GM21576 (cell line): ENCODE results near the gene ZRSR2.
A peak's percentile ranks its signal among the peaks of the same experiment; 100 is the strongest.
"Not testable (repeated sequence)": the region's sequence is repeated elsewhere in the genome, so short reads cannot be mapped to it uniquely, and the experiment has no call there.

Experiments
- ATAC-seq: cut with Tn5 transposase; IDR thresholded peaks from one replicate; pipeline ENCODE4 v1.9.1; 2021; ENCODE audit warnings: mild to moderate bottlenecking, moderate library complexity; ENCODE audit not compliant: unreplicated experiment

The ZRSR2 gene, protein sequence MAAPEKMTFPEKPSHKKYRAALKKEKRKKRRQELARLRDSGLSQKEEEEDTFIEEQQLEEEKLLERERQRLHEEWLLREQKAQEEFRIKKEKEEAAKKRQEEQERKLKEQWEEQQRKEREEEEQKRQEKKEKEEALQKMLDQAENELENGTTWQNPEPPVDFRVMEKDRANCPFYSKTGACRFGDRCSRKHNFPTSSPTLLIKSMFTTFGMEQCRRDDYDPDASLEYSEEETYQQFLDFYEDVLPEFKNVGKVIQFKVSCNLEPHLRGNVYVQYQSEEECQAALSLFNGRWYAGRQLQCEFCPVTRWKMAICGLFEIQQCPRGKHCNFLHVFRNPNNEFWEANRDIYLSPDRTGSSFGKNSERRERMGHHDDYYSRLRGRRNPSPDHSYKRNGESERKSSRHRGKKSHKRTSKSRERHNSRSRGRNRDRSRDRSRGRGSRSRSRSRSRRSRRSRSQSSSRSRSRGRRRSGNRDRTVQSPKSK

DNA sequence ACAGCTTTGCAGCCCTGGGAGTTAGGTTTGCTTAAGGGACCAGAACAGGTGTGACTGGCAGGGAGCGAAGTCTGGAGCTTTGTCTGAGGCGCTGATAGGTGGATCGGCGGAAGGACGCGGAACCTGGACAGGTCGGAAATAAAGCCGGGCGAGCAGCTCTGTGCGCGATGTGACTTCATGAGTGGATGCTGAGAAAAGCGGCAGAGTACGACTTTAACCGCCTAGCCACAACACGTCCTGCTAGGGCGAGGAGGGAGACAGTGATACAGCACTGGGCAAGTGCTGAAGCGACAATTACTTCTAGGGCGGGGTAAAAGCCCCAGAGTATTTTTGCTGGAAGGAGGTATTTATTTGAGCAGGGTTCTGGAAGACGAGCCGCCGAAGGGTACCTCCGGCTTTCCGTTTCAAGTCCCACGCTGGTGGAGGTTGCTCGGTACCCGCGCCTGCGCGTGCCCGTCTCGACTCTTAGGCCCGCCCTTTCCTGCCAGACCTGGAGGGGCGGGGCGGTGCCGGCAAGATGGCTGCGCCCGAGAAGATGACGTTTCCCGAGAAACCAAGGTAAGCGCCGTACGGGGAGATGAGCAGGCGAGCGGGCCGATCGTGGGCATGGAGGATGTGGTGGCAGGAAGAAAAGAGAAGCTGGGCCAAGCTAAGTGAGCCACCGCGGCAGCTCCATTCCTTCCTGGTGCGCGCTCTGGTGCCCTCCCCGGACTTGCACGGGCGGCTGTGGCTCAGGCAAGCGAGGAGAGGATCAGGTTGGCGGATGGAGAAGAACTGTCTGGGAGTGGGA lies at the start of gene ZRSR2:
TSS of gene ZRSR2 (plus strand) at position 506 of the 790 bp plus-strand sequence. CDS start at position 518, 12 bp downstream.
- ATAC-seq, result peak; percentile 95

DNA sequence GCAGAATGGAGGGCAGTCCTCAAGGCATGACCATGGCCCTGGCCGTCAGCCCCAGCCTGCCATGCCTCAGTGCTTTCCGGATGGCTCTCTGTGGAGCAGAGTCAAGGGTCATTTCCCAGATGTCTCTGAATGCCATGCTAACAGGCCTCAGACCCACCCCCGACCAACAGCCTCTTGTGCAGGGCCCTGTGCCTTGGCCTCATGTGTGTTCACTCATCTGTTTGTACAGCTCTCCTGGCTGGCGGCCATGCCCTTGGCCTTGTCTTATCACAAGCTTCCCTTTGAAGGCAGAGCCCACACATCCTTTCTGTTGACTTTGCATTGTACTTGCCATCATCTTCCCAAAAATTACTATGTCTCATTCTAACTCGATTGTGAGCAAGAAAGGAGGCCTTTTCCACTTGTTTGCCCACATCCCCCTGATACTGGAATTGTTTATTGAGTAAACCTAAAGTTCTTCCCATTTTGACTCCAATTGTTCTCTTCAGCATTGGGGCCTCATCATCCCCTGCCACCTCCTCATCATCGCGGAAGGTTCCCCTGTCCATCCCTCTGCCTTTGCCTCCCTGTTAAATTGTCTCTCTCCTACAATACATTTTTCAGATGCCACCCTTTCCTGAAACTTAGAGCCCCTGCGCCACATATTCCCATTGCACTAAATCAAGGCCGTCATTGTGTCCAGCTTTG lies 46.0 kb upstream of the ZRSR2 start:
- ATAC-seq, result no peak

DNA sequence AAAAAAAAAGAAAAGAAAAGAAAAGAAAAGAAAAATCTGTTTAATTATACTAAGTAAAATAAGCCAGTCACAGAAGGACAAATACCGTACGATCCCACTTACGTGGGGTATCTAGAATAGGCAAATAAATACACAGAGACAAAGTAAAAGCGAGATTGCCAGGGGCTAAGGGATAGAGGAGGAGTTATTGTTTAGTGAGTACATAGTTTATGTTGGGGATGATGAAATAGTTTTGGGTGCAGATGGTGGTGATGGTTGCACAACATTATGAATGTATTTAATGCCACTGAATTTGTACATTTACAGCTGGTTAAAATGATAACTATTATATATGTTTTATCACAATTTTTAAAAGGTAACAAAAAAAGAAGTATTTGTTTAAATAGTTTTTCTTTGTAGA lies 45.1 kb upstream of the ZRSR2 start:
- ATAC-seq, result no peak

DNA sequence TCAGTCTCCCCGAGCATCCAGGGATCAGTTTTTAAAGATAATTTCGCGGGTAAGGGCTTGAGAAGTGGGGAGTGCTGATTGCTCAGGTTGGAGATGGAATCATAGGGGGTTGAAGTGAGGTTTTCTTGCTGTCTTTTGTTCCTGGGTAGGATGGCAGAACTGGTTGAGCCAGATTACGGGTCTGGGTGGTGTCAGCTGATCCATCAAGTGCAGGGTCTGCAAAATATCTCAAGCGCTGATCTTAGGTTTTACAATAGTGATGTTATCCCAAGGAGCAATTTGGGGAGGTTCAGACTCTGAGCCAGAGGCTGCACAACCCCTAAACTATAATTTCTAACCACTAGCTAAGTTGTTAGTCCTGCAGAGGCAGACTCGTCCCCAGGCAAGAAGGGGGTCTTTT lies 43.6 kb upstream of the ZRSR2 start:
- not testable (repeated sequence) for ATAC-seq

DNA sequence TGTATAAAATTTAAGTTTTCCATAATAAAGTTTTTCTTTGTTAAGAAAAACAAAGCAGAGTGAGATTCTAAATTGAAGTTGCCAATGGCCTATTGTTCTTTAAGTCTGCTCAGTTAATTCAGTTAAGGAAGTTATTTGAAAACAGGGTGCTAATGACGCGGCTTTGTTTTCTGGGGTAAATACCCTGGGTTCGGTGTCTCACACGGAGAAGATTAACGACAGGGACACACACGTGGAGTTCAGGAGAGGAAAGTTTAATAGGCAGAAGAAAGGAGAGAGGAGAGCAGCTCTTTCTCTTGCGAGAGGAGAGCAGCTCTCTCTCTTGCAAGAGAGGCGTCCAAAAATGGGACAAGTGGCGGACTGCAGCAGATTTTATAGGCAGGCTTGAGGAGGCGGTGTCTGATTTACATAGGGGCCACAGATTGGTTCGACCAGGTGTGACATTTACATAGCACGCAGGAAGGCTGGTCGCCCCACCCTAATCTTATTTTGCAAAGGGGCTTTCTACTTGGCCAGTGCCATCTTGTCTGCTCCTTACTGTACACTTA lies 42.6 kb upstream of the ZRSR2 start:
- ATAC-seq, result no peak

DNA sequence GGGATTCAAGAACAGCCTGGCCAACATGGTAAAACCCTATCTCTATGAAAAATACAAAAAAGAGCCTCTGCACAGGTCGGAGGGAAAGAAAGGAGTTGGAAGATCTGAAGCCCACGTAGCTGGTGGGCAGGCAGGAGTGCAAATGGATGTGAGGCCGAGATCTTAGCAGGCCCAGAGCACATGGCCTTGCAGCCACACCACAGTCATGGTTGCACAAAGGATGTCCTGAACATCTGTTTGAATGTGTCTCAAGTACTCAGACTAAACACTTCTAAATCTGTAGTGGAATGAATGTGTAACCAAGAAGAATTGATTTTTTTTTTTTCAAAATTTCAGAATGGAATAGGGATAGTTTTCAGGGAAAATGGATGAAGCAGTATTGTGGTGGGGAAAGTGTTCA lies 41.4 kb upstream of the ZRSR2 start:
- ATAC-seq, result no peak

DNA sequence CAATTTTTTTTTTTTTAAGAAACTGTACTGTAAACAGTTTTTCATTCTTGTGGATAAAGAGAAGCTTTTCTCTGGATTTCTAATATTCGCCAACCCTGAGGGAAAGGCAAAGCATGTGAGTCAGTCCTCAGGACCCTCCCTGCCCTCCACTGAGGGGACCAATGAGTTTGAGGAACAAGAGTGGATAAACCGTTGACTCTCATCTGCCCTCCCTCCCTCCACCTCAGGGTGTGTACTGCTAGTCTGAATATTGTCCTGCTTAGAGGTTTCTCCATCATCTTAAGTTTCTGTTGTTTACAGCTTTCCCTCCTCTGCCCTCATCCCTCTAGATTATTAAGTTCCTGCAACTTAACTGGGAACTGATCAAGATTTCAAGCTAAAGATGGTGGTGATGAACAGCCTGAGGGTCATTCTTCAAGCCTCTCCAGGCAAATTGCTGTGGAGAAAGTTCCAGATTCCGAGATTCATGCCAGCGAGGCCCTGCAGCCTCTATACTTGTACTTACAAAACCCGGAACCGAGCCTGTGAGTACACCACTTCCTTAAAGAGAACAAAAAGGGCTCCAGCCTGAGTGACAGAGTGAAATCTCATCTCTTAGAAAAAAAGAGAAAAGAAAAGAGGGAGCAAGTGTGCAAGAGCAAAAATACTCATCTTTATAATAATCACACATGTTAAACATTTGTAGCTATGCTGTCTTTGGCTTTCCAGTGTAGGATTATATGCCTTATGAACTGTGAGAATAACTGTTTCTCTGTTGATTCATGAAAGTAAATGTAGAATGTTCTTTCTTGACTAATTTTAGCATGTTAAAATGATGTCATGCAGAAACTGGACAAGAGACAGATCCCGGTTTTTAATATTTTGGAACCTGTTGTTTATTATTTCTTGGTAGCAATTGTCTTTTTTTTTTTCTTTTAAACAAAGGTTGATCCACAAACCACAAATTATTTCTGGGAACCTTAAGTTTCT lies 40.4 kb upstream of the ZRSR2 start:
- peak; percentile 85 for ATAC-seq

DNA sequence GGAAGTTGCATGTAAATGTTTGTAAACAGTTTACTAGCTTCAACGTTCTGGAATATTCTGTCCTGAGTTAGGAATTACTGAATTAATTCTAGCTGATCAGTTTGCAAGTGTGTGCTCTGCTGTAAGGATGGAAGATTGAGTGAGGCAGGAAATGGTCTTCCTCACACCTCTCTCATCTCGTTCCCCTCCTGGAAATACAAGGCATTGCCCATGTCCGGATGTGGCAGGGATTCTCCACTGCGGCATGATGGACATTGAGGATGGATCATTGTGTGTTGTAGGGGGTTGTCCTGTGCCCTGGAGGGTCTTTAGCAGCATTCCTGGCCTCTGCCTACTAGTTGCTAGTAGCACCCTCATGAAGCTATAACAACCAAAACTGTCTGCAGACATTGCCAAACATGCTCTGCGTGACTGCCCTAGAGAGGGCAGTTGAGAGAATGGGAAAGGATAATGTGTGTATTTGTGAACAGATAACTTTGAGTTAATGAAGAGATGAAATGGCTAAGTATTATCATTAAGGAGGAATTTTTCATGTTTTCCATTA lies 39.6 kb upstream of the ZRSR2 start:
- ATAC-seq, result no peak

DNA sequence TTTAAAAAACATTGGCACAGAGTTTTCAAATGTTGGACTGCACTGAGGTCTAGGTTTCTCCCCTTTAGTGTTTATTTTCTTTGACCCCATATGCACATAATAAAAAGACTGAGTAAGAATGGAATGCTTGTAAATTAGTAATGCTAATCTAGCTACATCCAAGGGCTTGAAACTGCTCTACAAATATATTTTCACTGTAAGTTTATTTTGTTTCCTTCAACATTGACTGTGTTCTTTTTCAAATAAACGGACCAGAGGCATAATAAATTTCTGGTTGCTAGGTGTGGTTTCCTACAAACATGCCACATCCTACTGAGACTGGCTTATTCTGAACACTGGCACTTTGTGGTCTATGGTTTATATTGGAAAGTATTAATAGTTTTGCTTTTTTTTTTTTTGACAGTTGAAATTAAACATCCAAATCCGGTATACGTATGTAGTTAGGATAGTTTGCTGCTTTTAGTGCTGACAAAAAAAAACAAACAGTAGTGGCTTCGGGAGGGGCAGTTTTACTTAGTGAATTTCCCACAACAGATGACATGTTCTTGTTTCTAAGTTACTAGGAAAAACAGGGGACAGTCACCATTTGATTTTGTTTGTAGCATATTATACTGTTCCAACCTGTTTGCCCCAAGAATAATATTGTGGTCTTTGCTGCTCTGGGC lies 39.0 kb upstream of the ZRSR2 start:
- no peak for ATAC-seq

DNA sequence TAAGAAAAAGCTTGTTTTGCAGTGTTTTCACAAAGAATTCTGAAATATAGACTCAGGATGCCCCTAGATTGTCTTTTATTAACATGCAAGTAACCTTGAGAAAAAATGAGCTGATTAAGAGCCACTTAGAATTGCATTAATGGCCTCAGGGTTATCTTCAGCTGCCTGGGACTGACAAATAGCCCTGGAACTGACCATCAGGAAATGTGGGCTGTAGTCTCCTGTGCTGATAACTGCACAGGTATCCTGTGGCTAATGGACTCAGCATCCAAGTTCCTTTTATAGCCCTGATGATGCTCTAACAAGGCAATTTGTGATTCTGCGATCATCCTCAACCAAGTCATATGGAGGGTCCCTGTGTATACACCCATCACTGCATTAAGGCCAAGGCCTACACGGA lies 35.2 kb upstream of the ZRSR2 start:
- no peak for ATAC-seq

DNA sequence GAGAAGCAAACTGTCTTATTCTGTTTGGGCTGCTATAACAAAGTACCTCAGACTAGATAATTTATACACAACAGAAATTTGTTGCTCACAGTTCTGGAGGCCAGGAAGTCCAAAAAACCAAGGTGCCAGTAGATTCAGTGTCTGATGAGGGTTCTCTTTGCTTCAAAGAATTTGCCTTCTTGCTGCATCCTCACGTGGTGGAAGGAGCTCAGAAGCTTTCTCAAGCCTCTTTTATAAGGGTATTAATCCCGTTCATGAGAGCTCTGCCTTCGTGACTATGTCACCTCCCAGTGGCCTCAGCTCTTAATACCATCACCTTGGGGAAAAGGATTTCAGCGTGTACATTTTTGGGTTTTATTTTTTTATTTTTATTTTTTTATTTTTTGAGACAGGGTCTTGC lies 32.1 kb upstream of the ZRSR2 start:
- no peak for ATAC-seq

DNA sequence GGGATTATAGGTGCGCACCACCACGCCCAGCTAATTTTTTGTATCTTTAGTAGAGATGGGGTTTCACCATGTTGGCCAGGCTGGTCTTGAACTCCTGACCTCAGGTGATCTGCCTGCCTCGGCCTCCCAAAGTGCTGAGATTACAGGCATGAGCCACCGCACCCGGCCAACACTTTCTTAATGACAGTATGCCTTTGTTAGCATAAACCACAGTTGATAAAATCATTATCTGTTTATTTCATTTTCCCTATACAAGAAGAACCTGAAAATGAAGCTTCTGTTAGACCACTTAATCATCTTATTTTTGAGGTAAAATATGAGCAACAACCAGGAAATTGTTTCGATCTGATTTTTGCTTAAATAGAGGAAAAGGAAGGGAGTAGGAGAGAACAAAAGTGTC lies 30.4 kb upstream of the ZRSR2 start:
- not testable (repeated sequence) for ATAC-seq

DNA sequence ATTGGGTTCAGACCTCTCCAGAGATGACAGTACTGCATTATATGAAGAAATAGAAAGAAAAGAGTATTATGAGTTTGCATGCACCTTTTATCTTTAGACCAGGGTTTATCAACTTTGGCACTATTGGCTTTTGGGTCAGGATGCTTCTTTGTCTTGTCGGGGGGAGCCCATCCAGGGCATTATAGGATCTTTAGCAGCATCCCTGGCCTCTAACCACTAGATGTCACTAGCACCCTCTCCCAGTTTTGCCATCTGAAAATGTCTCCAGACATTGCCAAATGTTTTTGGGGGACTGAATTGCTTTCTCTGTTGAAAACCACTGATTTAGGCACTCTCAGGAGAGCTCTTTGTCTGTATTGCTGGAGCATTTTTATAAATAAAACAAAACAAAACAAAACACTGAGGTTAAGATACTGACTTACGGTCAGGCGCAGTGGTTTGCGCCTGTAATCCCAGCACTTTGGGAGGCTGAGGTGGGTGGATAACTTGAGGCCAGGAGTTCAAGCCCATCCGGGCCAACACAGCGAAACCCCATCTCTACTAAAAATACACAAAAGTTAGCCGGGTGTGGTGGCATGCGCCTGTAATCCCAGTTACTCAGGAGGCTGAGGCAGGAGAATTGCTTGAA lies 28.6 kb upstream of the ZRSR2 start:
- ATAC-seq, result peak; percentile 53

DNA sequence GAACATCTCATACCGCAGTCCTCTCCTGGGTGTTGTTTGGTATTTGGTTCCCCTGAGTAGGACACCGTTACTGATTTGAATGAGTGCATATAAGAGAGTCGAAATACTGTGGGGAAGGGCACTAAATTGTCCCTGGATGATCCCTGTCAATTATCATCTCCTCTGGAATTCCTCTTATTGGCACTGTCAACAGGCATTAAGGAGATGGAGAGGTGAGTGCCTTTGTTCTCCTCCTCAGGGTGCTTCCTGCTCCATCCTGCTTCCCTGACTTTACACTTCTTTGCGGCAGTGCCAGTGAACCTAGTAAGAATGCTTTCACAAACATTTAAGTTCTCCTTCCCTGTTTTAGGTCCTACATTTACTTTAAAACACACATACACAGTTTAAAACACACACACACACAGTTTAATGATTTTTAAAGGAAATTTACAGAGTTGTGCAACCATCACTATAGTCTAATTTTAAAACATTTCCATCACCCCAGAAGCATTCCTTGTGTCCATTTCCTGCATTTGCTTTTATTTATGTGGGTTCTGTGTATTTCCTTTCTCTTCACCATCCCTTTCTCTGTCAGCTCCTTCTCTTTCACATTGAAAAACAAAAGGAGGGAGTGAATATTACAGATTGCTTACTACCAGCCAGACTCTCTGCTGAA lies 20.9 kb upstream of the ZRSR2 start:
- ATAC-seq, result no peak

DNA sequence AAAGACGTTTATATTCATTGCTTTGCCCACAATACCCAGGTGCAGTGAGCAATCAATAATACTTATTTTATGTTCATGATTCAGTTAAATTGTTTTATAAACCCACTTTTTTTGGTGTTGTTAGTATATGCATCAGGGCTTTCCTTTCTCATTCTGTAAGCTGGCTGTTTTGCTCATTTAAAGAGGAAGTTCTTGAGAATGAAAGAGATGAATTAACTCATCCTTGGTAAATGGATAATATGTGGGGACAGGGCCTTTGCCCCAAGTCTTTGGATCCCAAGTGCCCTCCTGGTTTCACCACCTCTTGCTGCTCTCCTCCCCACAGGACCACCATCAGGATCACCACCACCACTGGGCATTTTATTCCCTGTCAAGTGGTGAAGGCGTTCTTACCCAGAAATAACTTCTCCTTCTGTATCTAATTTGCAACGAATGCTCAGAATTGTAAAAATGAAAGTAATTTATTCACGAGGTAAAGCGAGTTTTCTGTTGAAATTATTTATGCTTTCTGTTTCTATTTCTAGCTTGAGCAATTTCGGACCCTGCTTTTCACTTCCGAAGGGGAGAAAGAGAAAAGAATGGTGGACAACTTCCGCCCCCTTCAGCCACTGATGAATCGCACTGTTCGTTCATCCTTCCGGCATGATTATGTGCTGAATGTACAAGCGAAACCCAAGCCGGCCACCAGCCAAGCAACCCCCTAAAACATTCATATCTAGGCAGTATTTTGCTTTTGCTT lies 8.2 kb upstream of the ZRSR2 start:
- ATAC-seq, result peak; percentile 91

DNA sequence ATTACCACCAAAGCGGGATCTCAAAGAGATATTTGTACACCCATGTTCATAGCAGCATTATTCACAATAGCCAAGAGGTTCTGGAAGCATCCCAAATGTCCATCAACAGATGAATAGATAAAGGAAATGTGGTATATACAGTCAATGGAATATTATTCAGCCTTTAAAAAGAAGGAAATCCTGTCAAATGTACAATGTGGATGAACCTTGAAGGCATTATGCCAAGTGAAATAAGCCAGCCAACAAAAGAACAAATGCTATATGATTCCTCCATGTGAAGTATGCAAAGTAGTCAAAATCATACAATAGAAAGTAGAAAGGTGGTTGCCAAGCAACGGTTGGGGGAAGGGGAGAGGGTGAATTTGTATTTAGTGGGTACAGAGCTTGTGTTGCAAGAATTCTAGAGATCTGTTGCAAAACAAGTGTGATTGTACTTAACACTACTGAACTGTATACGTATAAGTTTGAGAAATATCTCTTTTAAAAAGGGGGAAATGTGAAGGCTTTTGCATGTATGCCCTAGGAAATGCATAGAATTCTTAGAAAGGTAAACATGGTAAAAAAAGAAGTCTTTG lies 5.0 kb upstream of the ZRSR2 start:
- no peak for ATAC-seq

DNA sequence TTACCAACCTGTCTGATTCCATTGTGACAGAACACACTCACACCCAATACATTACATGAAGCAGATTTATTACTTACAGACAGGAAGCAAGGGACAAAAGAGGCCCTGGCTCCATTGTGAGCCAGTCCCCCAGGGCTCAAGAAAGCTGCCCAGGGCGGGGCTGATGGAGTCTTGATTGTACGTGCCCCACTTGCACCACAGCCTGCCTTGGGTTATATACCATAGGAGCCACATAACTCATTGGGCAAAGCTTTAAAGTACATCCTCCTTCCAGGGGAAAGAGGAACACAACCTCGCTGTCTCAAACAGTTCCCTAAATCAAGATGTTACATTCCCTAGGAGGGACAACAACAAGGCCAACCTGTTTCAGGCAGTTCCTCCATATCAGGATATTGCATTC lies 3.4 kb upstream of the ZRSR2 start:
- ATAC-seq, result no peak
